Stimulated activated naive CD8-positive, alpha-beta T cell treated with anti-CD3 and anti-CD28 coated beads, Interleukin-15, Interleukin-2, amounts not matched to agents 100 ng/mL and 50 ng/mL, for 24 hours (primary cell): ENCODE measurements around the gene ZNF140.

ENCODE experiments used
- H3K27ac Mint-ChIP-seq: one replicate; pipeline ENCODE4 v1.8.0; 2021; ENCODE audit warnings: mild to moderate bottlenecking, mixed read lengths
- H3K27me3 Mint-ChIP-seq: one replicate; pipeline ENCODE4 v1.8.0; 2021; ENCODE audit warnings: mixed read lengths
- H3K36me3 Mint-ChIP-seq: one replicate; pipeline ENCODE4 v1.8.0; 2021; ENCODE audit warnings: low read depth, mixed read lengths
- H3K4me1 Mint-ChIP-seq: one replicate; pipeline ENCODE4 v1.8.0; 2021; ENCODE audit warnings: low read depth, mixed read lengths
- H3K4me3 Mint-ChIP-seq: one replicate; pipeline ENCODE4 v1.8.0; 2021; ENCODE audit warnings: mild to moderate bottlenecking, mixed read lengths
- H3K9me3 Mint-ChIP-seq: one replicate; pipeline ENCODE4 v1.8.0; 2021; ENCODE audit warnings: mixed read lengths

The ZNF140 gene

GRCh38 chr12:133107121-133107520 lies 26.4 kb downstream of the ZNF140 start:
- H3K27me3 Mint-ChIP-seq, result no peaks in the 10 kb centered on the region
- no peak overlapping the region for H3K27ac Mint-ChIP-seq
- no peaks in the 10 kb centered on the region for H3K4me1 Mint-ChIP-seq
- peaks cover 48% of the 10 kb centered on the region for H3K9me3 Mint-ChIP-seq
- no peak overlapping the region for H3K4me3 Mint-ChIP-seq
- H3K36me3 Mint-ChIP-seq, result peaks cover 97% of the 10 kb centered on the region

GRCh38 chr12:133108150-133108549 lies 27.4 kb downstream of the ZNF140 start:
- Mint-ChIP-seq H3K36me3 (peaks cover 92% of the 10 kb centered on the region), H3K9me3 (peaks cover 44% of the 10 kb centered on the region), H3K4me1 (no peaks in the 10 kb centered on the region), H3K27ac (no peak overlapping the region), H3K4me3 (no peak overlapping the region), H3K27me3 (no peaks in the 10 kb centered on the region)

GRCh38 chr12:133120385-133121191 lies 39.9 kb downstream of the ZNF140 start:
- H3K27ac Mint-ChIP-seq, result no peak overlapping the region
- no peak overlapping the region for H3K4me3 Mint-ChIP-seq

GRCh38 chr12:133124674-133125073 lies 44.0 kb downstream of the ZNF140 start:
- Mint-ChIP-seq H3K27ac (no peak overlapping the region), H3K27me3 (no peaks in the 10 kb centered on the region), H3K4me1 (peaks cover 5% of the 10 kb centered on the region), H3K36me3 (peaks cover 89% of the 10 kb centered on the region), H3K4me3 (no peak overlapping the region), H3K9me3 (peaks cover 36% of the 10 kb centered on the region)

More at GRCh38 chr12:133120385-133121191, 39.9 kb downstream of the ZNF140 start:
- Mint-ChIP-seq H3K36me3 (peaks cover 96% of the 10 kb centered on the region), H3K4me1 (no peaks in the 10 kb centered on the region), H3K9me3 (peaks cover 57% of the 10 kb centered on the region), H3K27me3 (no peaks in the 10 kb centered on the region)

- Mint-ChIP-seq H3K27me3 (no peaks in the 10 kb centered on the region), H3K4me1 (peaks cover 19% of the 10 kb centered on the region), H3K27ac (peak overlapping the region; percentile 97), H3K9me3 (peaks cover 29% of the 10 kb centered on the region), H3K4me3 (peak overlapping the region; percentile 98), H3K36me3 (peaks cover 80% of the 10 kb centered on the region)
Measured at GRCh38 chr12:133129368-133130037, 48.8 kb downstream of the ZNF140 start.

- Mint-ChIP-seq H3K9me3 (peaks cover 30% of the 10 kb centered on the region), H3K4me3 (peak within 1 kb of the TSS; percentile 98), H3K4me1 (peaks cover 19% of the 10 kb centered on the region), H3K36me3 (peaks cover 80% of the 10 kb centered on the region), H3K27ac (peak within 1 kb of the TSS; percentile 97), H3K27me3 (no peaks in the 10 kb centered on the region)
Measured at GRCh38 chr12:133130038-133130807, 49.5 kb downstream of the ZNF140 start, which contains the start of the genes ZNF10 and ZNF891. Gene ZNF10 (plus strand): TSS chr12:133130627. CDS start chr12:133144493, 13,866 bp downstream. Gene ZNF891 (minus strand): TSS chr12:133130274. CDS start chr12:133121918, 8,356 bp downstream.

- Mint-ChIP-seq H3K36me3 (peaks cover 80% of the 10 kb centered on the region), H3K9me3 (peaks cover 35% of the 10 kb centered on the region), H3K27me3 (no peaks in the 10 kb centered on the region), H3K27ac (peak overlapping the region; percentile 97), H3K4me3 (peak overlapping the region; percentile 98), H3K4me1 (peaks cover 19% of the 10 kb centered on the region)
Measured at GRCh38 chr12:133130808-133131128, 50.0 kb downstream of the ZNF140 start.

- Mint-ChIP-seq H3K4me3 (no peak overlapping the region), H3K9me3 (peaks cover 67% of the 10 kb centered on the region), H3K4me1 (peaks cover 10% of the 10 kb centered on the region), H3K27me3 (no peaks in the 10 kb centered on the region), H3K36me3 (peaks cover 96% of the 10 kb centered on the region), H3K27ac (no peak overlapping the region)
Measured at GRCh38 chr12:133135747-133136146, 55.0 kb downstream of the ZNF140 start.

- Mint-ChIP-seq H3K36me3 (peaks cover 92% of the 10 kb centered on the region), H3K4me3 (no peak overlapping the region), H3K27ac (no peak overlapping the region), H3K27me3 (no peaks in the 10 kb centered on the region), H3K4me1 (no peaks in the 10 kb centered on the region), H3K9me3 (peaks cover 37% of the 10 kb centered on the region)
Measured at GRCh38 chr12:133145981-133146380, 65.3 kb downstream of the ZNF140 start.

GRCh38 chr12:133156125-133156690 lies 75.5 kb downstream of the ZNF140 start:
- no peak overlapping the region for H3K27ac Mint-ChIP-seq
- H3K36me3 Mint-ChIP-seq, result peaks cover 90% of the 10 kb centered on the region
- no peaks in the 10 kb centered on the region for H3K27me3 Mint-ChIP-seq
- peaks cover 72% of the 10 kb centered on the region for H3K9me3 Mint-ChIP-seq
- H3K4me3 Mint-ChIP-seq, result no peak overlapping the region
- H3K4me1 Mint-ChIP-seq, result no peaks in the 10 kb centered on the region
